RWPE1 (cell line): ENCODE measurements around the gene KCNJ18.
"Not testable (repeated sequence)": the region's sequence is repeated elsewhere in the genome, so short reads cannot be mapped to it uniquely, and the experiment has no call there.

Source experiments
- CTCF ChIA-PET: fragments of 350-600 bp; sonication (Branson Sonifier 250); formaldehyde crosslinking; extraction: SDS; loops from one replicate; lab custom pipeline; 2021; lab: Yijun Ruan, JAX
- POLR2A ChIA-PET: fragments of 400-600 bp; formaldehyde crosslinking; extraction: SDS; loops from one replicate; lab custom pipeline; 2020; ENCODE audit warnings: antibody characterized with exemption; ENCODE audit not compliant: low non-redundant PET; lab: Yijun Ruan, JAX
- DNase-seq: peaks from one replicate; pipeline ENCODE4 v3.0.0; 2012; ENCODE audit warnings: low spot score
- H3K27ac ChIP-seq: fragments of 450-650 bp; 2 replicates; pipeline ENCODE4 v1.5.1; 2017

The KCNJ18 gene

GRCh38 chr17:21691883-21692703, at the start of gene KCNJ18:
Gene KCNJ18, plus strand, starts transcription at chr17:21692523. Its CDS starts 10,264 bp downstream, at chr17:21702787.
- CTCF ChIA-PET, POLR2A ChIA-PET, H3K27ac ChIP-seq, DNase-seq: not testable (repeated sequence)

DNA sequence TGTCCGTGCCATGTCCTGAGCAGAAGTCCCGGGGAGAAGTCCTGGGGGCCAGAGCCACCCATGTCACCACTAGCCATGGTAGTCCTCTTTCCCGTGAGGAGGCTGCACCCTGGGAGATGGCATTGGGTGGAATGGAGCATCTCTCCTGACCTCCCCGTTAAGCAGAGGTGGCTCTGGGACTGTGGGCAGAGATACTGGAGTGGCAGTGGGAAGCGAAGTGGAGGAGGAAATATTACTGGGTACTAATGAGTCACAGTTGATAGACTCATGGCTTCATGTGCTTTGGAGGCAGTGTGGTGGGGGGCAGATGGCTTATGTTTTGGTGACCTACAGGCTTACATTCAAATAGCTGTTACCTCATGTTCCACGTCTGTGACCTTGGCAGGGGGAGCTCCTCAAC, 44.2 kb upstream of the KCNJ18 start:
- POLR2A ChIA-PET, CTCF ChIA-PET, H3K27ac ChIP-seq, DNase-seq: not testable (repeated sequence)

GRCh38 chr17:21650043-21650442, 42.3 kb upstream of the KCNJ18 start:
- POLR2A ChIA-PET, CTCF ChIA-PET, H3K27ac ChIP-seq, DNase-seq: not testable (repeated sequence)

- POLR2A ChIA-PET, CTCF ChIA-PET: not testable (repeated sequence)
Measured at GRCh38 chr17:21652049-21652448, 40.3 kb upstream of the KCNJ18 start.

DNA sequence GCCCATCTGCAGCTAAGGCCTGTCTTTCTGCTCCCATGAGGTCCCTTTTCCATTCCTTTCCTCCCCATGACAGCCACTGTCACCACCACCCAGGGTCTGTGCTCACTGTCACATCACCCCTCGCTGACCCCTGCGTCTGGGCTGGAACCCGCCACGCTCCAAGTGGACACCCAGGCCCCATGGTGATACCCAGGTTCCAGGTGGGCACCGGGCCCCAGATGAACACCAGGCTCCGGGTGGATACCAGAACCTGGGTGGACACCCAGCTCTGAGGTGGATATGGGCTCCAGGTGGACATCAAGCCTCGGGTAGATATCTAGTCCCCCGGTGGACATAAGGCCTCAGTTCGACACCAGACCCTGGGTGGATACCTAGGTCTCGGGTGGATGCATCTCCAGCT, 39.1 kb upstream of the KCNJ18 start:
- H3K27ac ChIP-seq, DNase-seq, CTCF ChIA-PET, POLR2A ChIA-PET: not testable (repeated sequence)

More at GRCh38 chr17:21652049-21652448, 40.3 kb upstream of the KCNJ18 start:
- not testable (repeated sequence) for DNase-seq, H3K27ac ChIP-seq

GRCh38 chr17:21656518-21657309, 35.6 kb upstream of the KCNJ18 start:
- POLR2A ChIA-PET, CTCF ChIA-PET, H3K27ac ChIP-seq, DNase-seq: not testable (repeated sequence)

DNA sequence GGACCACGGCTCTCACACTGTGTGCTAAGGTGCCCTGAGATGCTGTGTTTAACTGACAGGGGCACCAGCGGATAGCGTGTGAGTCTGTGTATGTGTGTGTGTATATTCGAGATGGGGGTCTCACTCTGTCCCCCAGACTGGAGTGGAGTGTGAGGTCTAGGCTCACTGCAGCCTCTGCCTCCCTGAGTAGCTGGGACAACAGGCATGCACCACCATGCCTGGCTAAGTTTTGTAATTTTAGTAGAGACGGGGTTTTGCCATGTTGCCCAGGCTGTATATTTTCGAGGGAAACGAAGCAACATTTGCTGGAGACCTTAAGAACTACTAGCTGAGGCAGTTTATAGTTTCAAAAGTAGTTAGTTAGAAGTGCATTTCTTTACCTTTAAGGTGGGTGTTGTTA, 32.7 kb upstream of the KCNJ18 start:
- DNase-seq, CTCF ChIA-PET, H3K27ac ChIP-seq, POLR2A ChIA-PET: not testable (repeated sequence)

- POLR2A ChIA-PET, DNase-seq, H3K27ac ChIP-seq, CTCF ChIA-PET: not testable (repeated sequence)
Measured at GRCh38 chr17:21661455-21661854, 30.9 kb upstream of the KCNJ18 start.

GRCh38 chr17:21663166-21663565, 29.2 kb upstream of the KCNJ18 start:
- POLR2A ChIA-PET, result not testable (repeated sequence)

DNA sequence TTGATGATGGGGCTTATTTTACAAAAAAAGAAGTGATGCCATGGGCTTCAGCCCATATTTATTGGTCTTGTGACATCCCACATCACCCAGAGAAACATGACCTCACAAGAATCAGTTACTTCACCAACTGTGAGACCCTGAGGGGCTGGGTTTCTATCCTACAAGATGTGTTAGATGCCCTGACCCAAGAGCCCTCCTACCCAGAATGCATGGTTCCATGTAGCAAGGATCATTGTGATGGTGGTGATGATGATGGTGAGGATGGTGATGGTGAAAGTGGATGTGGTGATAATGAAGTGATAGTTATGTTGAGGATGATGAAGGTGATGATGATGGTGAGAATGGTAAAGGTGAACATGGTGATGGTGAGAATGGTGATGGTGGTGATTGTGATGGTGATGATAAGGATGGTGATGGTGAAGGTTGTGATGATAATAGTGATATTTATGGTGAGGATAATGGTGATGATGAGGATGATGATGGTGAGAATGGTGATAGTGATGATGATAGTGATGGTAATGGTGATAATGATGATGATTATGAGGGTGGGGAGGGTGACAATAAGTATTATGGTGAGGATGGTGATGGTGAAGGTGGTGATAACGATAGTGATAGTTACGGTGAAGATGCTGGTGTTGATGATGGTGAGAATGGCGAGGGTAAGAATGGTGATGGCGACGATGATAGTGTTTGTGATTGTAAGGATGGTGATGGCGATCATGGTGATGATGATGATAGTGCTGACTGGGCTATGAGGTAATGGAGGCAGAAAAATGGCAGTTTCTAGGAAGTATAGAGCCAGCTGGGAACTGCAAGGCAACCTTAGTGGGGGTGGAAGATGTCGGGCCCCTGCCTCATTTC, 28.5 kb upstream of the KCNJ18 start:
- CTCF ChIA-PET, DNase-seq, H3K27ac ChIP-seq, POLR2A ChIA-PET: not testable (repeated sequence)

More at GRCh38 chr17:21663166-21663565, 29.2 kb upstream of the KCNJ18 start:
- H3K27ac ChIP-seq, CTCF ChIA-PET, DNase-seq: not testable (repeated sequence)

DNA sequence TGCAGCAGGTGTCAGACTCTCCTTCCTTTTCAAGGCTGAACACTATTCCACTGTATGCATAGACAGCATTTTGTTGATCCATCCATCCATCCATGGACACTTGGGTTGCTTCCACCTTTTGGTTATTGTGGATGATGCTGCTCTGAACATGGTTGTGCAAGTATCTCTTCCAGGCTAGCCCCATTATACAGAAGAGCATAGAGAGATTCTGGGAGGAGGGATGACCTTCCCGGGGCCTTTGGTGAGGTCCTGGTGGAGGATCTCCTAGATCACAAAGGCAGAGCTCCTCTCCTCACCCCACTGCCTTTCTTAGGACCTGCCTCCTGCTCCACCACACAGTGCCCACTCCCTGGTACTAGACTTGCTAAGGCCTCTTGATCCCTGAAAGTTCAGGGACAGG, 27.2 kb upstream of the KCNJ18 start:
- POLR2A ChIA-PET, DNase-seq, CTCF ChIA-PET, H3K27ac ChIP-seq: not testable (repeated sequence)

GRCh38 chr17:21665935-21666493, 26.3 kb upstream of the KCNJ18 start:
- DNase-seq, H3K27ac ChIP-seq, POLR2A ChIA-PET, CTCF ChIA-PET: not testable (repeated sequence)

DNA sequence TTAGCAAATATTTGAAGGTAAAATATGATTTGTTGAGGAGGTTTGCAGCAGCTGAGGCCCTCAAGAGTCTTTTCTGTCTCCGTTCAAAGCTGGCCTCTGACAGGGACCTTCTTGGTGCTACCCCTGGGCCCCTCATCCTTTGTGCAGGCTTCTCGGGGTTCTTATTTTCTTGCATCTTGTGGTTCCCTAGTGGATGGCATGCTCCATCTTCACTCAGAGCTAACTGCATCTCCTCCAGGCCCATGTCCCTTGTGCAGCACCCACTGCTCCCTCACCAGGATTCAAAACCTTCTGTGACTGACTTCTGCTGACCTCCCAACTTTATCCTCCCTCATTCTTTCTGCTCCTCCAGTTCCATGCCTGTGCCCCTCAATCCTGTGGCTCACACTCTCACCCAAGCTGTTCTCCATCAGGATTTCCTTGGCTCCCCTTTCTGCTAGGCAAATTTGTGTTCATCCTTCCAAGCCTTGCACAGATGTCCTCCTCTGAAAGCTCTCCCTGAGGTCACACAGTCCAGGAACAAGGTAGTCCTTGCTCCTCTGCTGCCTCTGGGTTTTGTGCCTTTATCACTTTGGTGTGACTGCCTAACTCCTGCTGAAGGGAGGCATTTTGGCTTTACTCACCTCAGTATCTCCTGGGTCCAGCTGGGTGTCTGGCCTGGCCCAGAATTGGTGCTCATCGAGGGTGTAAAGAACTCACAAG, 25.5 kb upstream of the KCNJ18 start:
- H3K27ac ChIP-seq, CTCF ChIA-PET, DNase-seq, POLR2A ChIA-PET: not testable (repeated sequence)

GRCh38 chr17:21667413-21668117, 24.8 kb upstream of the KCNJ18 start:
- CTCF ChIA-PET, POLR2A ChIA-PET, H3K27ac ChIP-seq, DNase-seq: not testable (repeated sequence)

GRCh38 chr17:21668118-21668488, 24.2 kb upstream of the KCNJ18 start:
- POLR2A ChIA-PET, H3K27ac ChIP-seq, DNase-seq, CTCF ChIA-PET: not testable (repeated sequence)
